Type B pancreatic cell (in vitro differentiated cells): Measurements from ENCODE around the gene ACTN4. TPM values are rescaled to one million over a fixed set of nuclear protein-coding genes. Genes with fewer than 3 reads are reported as not detected.

ENCODE experiments used
- DNase-seq: peaks from one replicate; pipeline ENCODE4 v3.0.0; 2021; ENCODE audit warnings: mixed read lengths; ENCODE audit not compliant: unreplicated experiment; ENCODE audit errors: extremely low spot score
- H3K27ac Mint-ChIP-seq: 2 replicates; pipeline ENCODE4 v1.8.0; 2021; ENCODE audit warnings: mild to moderate bottlenecking, mixed read lengths
- H3K27me3 Mint-ChIP-seq: 2 replicates; pipeline ENCODE4 v1.8.0; 2021; ENCODE audit warnings: mixed read lengths
- H3K36me3 Mint-ChIP-seq: 2 replicates; pipeline ENCODE4 v1.8.0; 2021; ENCODE audit warnings: mixed read lengths
- H3K4me1 Mint-ChIP-seq: one replicate; pipeline ENCODE4 v1.8.0; 2021; ENCODE audit warnings: mixed read lengths; ENCODE audit not compliant: unreplicated experiment
- H3K4me3 Mint-ChIP-seq: 2 replicates; pipeline ENCODE4 v1.8.0; 2021; ENCODE audit warnings: mild to moderate bottlenecking, mixed read lengths
- H3K9me3 Mint-ChIP-seq: 2 replicates; pipeline ENCODE4 v1.8.0; 2021; ENCODE audit warnings: mixed read lengths
- total RNA-seq: library from RNA; stranded (reverse); gene quantifications from 2 replicates; pipeline ENCODE4 v1.2.1, GENCODE V29; 2021; ENCODE audit warnings: low replicate concordance
- TF ChIP-seq, protein P1 (sequence below): fragments of 200-600 bp; sonication (generic); conservative IDR thresholded peaks from 2 replicates; pipeline ENCODE4 v1.5.0; 2021; ENCODE audit warnings: antibody characterized with exemption, mild to moderate bottlenecking

Gene ACTN4
- total RNA-seq, 1 donor from 2014 or later, result 475 TPM

DNA sequence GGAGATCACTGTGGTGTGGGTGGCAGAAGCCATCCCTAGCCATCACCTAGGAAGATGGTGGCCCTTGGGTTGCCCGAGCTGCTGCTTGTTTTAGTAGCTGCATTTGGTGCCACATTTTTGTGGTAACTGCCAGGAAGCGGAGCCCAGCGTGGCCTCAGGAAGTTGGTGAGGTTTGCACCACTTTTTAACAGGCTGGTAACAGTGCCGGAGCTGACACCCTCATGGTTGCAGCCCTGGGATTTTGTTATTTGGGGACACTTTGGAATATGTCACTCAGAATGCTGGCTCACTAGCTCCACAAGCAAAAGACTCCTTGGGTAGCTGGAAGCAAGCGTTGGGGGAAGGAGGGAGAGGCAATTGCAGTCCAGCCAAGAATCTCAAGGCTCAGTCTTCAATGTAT, 22.1 kb downstream of the ACTN4 start:
- TF ChIP-seq, protein P1, sequence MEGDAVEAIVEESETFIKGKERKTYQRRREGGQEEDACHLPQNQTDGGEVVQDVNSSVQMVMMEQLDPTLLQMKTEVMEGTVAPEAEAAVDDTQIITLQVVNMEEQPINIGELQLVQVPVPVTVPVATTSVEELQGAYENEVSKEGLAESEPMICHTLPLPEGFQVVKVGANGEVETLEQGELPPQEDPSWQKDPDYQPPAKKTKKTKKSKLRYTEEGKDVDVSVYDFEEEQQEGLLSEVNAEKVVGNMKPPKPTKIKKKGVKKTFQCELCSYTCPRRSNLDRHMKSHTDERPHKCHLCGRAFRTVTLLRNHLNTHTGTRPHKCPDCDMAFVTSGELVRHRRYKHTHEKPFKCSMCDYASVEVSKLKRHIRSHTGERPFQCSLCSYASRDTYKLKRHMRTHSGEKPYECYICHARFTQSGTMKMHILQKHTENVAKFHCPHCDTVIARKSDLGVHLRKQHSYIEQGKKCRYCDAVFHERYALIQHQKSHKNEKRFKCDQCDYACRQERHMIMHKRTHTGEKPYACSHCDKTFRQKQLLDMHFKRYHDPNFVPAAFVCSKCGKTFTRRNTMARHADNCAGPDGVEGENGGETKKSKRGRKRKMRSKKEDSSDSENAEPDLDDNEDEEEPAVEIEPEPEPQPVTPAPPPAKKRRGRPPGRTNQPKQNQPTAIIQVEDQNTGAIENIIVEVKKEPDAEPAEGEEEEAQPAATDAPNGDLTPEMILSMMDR, result no peak
- Mint-ChIP-seq H3K4me3 (no peak overlapping the region), H3K27ac (peak overlapping the region; percentile 84), H3K9me3 (no peaks in the 10 kb centered on the region), H3K36me3 (peaks cover 32% of the 10 kb centered on the region), H3K27me3 (no peaks in the 10 kb centered on the region), H3K4me1 (peaks cover 69% of the 10 kb centered on the region)
- DNase-seq, result no peak

DNA sequence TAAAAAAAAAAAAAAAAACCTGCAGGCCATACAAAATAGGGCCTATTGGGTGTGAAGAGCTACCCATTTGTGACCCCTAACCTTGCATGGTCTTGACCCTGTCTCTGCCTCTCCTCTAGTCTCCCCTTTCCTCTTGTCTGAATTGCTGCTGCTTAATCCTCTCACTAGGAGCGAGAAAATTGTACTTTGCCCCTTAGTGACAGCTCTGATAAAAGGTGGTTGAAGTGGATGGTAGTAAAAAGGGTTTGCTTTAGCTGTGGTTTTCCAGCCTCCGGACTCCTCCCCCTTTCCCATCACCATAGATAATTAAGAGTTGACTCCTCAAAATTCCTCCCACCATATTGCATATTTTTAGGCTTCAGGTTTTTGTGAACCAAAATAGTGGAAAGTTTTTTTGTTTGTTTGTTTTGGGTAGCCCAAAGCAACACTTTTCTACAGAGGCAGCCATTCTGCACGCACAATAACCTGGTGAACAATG, 23.5 kb downstream of the ACTN4 start:
- DNase-seq, result no peak
- H3K27me3 Mint-ChIP-seq, result no peaks in the 10 kb centered on the region
- peak overlapping the region; percentile 84 for H3K27ac Mint-ChIP-seq

DNA sequence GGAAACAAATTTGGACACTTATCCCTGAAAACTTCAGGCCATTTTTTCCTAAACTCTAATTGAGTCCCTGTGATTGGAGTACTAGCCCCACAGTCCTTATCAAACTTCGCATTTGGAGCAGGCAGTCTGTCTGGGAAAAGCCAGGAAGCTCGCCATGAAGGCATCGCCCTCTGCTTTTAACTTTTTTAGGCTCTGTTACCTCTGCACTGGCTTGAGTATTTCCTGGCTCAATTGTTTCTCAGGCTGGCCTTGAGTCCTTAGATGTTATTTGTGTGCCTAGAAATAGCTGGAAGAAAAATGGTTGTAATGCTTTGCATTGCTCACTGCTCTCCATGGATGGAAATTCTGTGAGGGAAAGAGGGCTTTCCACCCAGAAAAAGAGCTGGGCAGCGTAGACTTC, 24.2 kb downstream of the ACTN4 start:
- H3K27ac Mint-ChIP-seq, result peak overlapping the region; percentile 84

More for the DNA sequence above, 23.5 kb downstream of the ACTN4 start:
- H3K4me3 Mint-ChIP-seq, result peak overlapping the region; percentile 68
- H3K4me1 Mint-ChIP-seq, result peaks cover 71% of the 10 kb centered on the region
- TF ChIP-seq, protein P1, result no peak
- H3K9me3 Mint-ChIP-seq, result no peaks in the 10 kb centered on the region
- H3K36me3 Mint-ChIP-seq, result peaks cover 36% of the 10 kb centered on the region

DNA sequence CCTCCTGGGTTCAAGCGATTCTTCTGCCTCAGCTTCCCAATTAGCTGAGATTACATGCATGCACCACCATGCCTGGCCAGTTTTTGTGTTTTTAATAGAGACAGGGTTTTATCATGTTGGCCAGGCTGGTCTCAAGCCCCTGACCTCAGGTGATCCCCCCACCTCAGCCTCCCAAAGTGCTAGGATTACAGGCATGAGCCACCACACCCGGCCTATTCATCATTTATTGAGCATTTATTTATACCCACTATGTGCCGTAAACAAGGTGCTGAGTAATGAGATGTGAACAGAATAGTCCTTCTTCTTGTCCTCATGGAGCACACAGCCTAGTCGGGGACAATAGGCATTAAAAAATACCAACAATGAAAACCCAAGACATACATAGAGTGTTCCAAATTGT, 25.6 kb downstream of the ACTN4 start:
- peaks cover 62% of the 10 kb centered on the region for H3K4me1 Mint-ChIP-seq
- no peak overlapping the region for H3K4me3 Mint-ChIP-seq
- no peaks in the 10 kb centered on the region for H3K27me3 Mint-ChIP-seq
- DNase-seq, result no peak
- H3K27ac Mint-ChIP-seq, result peak overlapping the region; percentile 48
- H3K9me3 Mint-ChIP-seq, result no peaks in the 10 kb centered on the region
- TF ChIP-seq, protein P1, result no peak
- peaks cover 29% of the 10 kb centered on the region for H3K36me3 Mint-ChIP-seq

More for the DNA sequence above, 24.2 kb downstream of the ACTN4 start:
- no peaks in the 10 kb centered on the region for H3K27me3 Mint-ChIP-seq
- H3K4me1 Mint-ChIP-seq, result peaks cover 70% of the 10 kb centered on the region
- DNase-seq, result no peak
- H3K36me3 Mint-ChIP-seq, result peaks cover 33% of the 10 kb centered on the region
- TF ChIP-seq, protein P1, result no peak
- H3K4me3 Mint-ChIP-seq, result no peak overlapping the region
- no peaks in the 10 kb centered on the region for H3K9me3 Mint-ChIP-seq

DNA sequence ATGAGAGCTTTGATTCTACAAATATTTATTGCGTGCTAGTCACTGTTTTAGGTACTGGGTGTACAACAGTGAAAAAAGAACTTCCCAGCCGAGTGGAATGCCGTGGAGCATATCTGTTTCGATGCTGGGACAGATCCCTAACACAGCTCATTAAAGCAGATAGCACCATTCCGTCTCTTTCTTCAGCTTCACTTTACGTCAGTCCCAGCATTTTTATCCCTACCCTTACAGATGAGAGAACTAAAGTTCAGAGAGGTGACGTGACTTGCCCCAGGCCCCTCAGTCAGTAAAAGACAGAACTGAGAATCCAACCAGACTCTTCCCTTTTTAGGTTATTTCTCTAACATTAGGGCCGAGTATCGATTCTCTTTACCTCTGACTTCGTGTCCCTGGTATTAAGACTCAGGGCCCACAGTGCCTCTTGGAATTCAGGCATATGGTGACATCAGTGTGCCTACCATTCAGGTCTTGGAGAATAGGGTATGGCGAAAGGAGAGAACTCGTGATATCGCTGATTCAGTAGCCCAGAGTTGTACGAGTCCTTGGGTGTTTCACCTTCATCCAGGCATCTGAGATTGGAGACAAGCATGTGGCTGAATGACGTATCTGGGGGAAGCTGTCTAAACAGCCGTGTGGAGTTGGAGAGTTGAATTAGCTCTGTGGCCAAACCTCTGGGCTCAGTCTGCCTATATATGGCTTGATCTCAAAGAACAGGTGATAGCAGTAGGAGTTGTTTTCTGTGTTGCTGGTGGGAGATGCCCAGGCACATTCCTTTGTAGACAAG, 27.1 kb downstream of the ACTN4 start:
- H3K27ac Mint-ChIP-seq, result peak overlapping the region; percentile 100
- peaks cover 30% of the 10 kb centered on the region for H3K36me3 Mint-ChIP-seq
- TF ChIP-seq, protein P1, result no peak
- no peaks in the 10 kb centered on the region for H3K27me3 Mint-ChIP-seq
- peaks cover 66% of the 10 kb centered on the region for H3K4me1 Mint-ChIP-seq
- no peak for DNase-seq
- peak overlapping the region; percentile 48 for H3K4me3 Mint-ChIP-seq
- no peaks in the 10 kb centered on the region for H3K9me3 Mint-ChIP-seq
